ENCODE results near the gene MAGIX.
"Not testable (repeated sequence)": the region's sequence is repeated elsewhere in the genome, so short reads cannot be mapped to it uniquely, and the experiment has no call there.

MAGIX gene

DNA sequence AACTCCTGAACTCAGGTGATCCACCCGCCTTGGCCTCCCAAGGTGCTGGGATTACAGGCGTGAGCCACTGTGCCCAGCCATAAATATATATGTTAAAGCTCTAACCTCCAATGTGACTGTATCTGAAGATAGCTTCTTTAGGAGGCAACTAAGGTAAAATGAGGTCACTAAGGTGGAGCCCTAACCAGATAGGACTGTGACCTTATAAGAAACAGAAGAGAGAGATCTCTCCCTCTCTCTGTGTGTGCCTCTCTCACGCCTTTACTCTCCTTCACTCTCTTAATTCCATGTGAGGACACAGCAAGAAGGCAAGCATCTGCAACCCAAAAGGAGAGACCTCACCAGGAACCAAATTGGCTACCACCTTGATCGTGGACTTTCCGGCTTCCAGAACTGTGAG lies 926 bp upstream of the MAGIX start:
- DNase-seq: no peak

DNA sequence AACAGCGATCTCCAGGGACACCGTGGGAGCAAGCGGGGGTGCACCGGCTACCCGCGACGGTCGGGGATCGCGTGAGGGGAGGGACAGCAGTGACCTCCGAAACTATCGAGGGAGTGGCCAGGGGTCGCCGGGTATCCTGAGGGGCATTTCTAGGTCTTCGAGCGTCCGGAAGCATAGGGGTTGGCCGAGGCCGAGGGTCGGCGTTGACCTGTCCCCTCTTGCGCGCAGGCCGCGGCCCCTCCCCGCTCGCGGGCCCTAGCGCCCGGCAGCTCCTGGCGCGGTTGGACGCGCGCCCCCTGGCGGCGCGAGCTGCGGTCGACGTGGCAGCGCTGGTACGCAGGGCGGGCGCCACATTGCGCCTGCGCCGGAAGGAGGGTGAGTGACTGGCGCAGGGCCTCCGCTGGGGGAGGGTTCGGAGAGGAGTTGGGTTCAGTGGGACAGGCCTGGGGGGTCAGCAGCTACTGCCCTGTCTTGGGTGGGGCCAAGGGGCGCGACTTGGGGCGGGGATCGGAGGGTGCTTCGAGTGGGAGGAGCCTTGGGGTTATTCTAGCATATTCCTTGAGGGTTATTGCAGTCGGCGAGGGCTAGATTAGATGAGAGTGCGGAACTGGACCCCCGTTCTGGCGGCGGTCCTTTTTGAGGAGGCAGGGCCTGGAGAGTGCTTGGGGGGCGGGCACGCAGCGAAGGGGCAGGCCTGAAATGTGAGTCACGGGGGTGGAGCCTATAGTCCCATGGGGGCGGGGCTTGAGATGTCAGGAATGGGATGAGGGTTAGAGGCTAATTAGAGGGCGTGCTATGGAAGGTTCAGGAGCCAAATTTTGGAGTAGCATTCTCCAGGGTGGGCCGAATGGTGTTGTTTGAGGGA lies 1.2 kb downstream of the MAGIX start:
- DNase-seq: peak; percentile 83

DNA sequence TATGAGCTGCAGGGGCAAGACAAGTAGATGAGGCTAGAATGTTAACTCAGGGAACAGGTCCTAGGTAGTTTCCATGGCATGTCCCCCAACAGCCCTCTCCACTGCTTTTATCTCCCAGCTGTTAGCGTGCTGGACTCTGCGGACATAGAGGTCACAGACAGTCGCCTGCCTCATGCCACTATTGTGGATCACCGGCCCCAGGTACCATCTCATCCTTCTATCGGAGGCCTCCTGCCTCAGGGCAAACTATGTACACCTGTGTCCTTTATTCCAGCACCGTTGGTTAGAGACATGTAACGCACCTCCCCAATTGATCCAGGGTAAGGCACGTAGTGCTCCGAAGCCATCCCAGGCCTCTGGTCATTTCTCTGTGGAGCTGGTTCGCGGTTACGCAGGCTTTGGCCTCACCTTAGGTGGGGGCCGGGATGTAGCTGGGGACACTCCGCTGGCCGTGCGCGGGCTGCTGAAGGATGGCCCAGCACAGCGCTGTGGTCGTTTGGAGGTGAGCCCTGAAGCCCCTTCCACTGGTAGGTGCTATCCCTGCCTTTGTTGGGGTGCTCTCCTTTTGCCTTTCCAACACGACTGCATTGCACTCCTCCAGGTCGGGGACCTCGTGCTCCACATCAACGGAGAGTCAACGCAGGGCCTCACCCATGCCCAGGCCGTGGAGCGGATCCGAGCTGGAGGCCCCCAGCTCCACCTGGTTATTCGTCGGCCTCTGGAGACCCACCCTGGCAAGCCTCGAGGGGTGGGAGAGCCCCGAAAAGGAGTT lies 2.2 kb downstream of the MAGIX start:
- DNase-seq: no peak

DNA sequence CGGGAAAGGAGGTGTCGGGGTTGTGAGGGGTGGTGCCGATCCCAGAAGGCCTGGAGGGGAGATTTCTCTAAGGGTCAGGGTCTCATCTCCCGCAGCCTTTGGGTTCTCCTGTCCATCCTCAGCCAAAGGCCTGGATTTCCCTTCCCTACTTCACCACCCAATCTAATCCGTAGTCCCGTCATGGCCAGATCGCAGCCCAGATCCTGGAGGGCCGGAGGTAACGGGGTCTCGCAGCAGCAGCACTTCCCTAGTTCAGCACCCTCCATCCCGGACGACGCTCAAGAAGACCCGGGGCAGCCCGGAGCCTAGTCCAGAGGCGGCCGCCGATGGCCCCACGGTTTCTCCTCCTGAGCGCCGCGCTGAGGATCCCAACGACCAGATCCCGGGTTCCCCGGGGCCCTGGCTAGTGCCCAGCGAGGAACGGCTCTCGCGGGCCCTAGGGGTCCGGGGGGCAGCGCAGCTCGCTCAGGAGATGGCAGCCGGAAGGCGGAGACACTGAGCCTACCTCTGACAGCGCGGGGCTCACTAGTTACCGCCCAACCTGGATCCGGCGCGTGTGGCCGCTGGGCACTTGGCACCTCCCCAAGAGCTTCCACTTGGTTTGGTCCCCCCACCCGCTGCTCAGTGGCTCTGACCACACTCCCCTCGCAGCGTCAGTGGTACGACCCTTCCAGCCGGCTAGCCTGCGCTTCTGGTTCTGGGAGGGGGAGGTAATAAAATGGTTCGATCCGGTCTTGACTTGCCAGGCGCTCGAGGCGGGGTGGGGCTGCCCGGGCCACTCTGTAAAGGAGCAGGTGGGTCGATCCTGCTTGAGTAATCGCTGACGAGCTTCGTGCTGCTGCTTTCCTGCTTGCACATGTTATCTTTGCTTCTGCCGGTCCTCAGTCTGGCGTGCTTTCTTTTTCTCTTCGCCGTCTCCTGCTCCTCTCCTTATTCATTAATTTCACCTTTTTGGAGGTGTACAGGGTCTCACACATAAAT lies 3.6 kb downstream of the MAGIX start:
- peak; percentile 58 for DNase-seq

DNA sequence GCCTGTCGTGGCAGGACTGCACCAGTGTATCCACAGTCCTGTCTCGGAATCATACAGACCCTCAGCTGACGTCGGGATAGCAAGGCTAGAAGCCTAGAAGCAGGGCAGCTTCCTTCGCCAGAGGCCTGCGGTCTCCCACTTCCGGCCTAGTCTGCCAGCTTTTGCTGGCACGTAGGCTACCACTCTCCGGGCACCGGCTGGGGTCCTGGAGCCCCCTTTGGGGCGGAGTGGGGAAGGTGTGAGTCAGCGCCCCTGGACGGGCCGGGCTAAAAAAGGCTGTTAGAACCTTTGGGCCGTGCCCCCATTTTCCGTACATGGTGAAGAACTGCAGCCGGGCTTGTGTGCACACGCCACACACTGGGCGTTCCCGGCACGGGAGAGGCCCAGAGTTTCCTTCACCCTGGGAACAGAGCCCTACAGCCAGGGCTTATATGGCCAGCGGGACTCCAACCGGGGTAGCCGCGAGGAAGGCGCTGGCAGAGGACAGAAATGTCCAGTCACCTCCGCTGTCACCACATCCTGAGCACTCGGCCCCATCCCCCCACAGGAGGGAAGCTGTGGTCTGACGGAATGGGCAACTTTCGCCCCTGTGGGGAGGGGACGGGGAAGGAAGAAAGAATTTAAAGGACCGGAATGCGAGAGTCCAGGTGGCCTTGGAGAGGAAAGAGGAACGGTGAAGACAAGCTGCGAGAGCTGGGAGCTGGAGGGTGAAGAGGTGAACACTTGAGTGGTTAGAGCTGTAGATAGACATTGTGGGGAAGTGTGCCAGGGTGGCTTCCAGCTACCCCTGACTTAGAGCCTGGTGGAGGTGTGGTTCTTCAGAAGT lies 4.6 kb downstream of the MAGIX start:
- peak; percentile 79 for DNase-seq

DNA sequence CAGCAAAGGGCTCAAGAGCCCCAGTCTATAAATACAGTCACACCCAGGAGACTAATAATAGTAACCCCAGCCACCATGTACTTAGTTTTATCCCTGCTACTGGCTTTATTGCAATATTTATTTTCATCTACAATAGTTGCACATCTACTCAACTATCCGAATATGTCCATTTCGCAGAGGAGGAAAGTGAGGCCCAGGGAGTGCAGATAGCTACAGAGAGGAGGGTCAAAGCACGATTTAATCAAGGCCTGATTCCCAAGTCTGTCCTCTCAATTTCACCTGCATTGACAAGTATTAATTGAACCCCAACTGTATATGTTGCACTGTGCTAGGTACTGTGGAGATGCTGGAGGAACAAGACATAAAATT lies 5.2 kb downstream of the MAGIX start:
- DNase-seq: no peak

DNA sequence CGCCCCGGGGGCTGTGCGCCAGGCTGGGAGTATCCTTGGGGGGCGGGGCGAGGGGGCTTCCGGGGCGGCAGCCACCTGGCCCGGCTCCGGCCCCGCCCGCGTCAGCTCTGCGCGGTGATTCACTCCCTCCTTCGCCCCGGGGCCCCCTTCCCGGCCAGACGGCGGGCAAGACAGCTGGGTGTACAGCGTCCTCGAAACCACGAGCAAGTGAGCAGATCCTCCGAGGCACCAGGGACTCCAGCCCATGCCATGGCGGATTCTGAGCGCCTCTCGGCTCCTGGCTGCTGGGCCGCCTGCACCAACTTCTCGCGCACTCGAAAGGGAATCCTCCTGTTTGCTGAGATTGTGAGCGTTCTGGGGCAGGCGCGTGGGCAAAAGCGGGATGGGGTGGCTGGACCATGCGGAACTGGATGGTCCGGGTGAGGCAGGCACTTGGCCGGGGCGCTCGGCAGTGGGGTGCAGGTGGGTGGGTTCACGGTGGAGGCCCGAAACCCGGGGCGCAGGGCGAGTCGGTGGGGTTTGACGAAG lies 9.3 kb downstream of the MAGIX start, which contains the start of gene PLP2:
PLP2 (plus strand) TSS at position 147 of the 528 bp plus-strand sequence; CDS start at position 250, 103 bp downstream.
- peak; percentile 43 for DNase-seq

DNA sequence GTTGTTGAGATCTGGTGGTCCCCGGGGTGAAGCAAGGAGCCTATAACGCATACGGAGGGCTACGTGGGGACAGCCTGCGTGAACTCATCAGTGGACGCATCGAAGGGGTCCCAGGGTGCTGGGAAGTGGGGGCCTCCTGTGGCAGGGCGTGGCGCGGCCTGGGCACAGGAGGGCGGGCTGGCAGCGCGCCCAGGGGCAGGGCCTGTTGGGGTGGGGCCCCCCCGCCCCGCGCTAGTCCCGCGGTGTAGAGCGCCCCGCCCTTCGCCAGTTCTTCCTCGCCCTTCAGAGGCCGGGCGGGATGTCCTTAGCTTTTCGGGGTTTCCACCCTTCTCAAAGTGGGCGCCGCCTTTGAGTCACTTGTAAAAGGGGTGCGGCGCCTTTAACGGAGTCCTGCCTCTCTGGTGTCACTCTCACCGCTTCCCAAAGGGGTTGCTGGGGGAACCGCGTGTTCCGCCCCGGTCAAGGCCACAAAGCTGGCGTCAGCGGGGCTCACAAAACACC lies 9.8 kb downstream of the MAGIX start:
- peak; percentile 44 for DNase-seq

DNA sequence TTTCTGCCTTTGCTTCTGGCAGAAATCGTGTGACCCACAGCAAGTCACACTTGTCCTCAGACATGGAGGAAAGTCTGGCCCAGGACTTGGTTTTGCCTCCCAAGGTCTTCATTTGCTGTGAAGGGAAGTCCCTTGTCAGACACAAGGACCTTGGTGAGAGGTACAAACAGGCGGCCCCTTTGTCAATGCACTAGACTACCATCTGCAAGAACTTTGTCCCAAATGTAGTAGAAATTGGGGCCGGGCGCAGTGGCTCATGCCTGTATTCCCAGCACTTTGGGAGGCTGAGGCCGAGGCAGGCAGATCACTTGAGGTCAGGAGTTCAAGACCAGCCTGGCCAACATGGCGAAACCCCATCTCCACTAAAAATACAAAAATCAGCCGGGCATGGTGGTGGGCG lies 11.0 kb downstream of the MAGIX start:
- DNase-seq: not testable (repeated sequence)

DNA sequence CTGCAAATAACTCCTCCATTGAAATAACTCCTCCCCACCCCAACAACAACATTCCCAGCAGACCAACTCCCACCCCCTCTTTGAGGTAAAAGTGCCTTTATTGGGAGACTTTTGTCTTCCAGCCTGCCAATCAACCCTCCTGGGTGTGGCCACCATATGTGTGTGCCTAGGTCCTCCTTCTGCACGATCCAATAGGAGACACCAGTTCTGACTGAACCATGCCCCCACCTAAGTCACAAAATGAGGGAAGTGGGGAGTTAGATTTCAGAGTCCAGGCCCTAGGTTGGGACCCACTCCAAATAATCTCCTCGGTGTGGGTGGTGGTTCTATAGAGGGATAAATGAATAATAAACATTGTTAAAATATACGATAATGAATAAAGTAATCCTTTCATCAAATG lies 12.2 kb downstream of the MAGIX start:
- DNase-seq: no peak

DNA sequence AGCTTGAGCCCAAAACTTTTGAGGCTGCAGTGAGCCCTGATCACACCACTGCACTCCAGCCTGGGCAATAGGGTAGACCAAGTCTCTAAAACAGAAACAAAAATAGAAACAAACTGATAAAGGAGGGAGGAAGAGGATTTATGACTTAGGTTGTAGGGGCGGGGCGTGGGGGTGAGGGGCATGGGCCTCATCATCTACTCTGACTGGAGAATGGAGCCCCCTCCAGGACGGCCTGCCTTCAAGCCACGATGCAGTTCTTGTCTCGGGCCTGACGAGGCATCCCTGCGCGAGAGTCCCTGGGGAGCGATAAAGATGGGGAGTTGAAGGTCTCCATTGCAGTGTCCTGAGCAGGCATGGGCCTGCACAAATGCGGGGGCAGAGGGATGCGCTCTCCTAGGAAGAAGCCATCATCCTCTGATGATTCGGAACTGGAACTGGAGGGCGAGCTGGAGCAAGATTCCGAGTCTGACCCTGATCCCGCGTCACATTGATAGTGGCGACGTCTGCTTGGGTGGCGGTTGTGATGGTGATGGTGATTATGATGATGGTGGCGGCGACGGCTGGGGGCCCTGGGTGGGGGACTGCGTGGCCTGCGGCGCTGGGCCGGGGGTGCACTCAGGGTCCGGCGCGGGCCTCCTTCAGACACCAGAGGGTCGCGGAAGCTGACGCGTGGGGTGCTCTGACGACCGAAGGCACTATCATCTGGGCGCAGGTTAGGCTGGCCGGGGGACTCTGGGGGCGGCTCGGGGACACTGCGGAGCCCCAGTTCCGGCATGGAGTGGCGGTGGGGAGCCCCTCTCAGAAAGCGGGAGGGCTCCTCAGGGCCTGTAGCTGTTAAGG lies 13.1 kb downstream of the MAGIX start:
- no peak for DNase-seq

DNA sequence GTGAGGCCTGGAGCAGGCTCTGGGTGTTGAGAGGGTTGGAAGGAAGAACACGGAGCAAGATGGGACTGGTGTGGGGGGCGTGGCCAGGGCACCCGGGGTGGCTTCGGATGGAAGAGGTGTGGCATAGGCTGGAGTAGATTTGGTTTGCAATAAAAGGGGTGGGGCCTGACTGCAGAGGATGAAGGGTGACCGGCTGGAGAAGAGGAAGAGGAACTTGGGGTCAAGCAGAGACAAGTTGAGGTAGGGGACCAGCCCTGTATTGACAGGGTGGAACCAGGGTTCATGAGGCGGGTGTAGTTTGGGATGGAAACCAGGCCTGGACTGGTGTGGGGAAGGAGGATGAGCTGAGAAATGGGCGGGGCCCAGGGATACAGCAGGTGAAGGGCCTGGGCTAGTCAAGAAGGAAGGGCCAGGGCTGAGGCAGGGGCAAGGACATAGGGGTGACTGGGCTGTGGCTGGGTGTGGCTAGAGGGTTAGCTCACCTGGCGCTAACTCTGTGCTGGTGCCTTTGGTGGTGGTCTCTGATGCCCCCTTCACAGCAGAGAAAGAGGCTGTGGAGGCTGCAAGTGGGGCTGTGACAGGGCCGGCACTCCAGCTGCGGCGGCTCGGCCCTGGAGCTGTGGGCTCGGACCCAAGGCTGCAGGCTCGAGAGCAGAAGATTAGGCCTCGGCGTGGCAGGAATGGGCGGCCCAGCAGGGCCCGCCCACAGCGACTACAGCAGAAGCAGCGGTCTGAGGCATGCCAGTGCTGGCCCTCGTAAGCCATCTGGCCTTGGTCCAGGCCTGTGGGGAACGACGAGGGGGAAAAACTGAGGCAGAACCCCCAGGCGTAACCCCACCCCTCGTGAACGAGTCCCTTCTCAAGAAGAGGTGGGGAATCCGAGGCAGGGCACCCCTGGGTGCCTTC lies 14.1 kb downstream of the MAGIX start:
- no peak for DNase-seq

DNA sequence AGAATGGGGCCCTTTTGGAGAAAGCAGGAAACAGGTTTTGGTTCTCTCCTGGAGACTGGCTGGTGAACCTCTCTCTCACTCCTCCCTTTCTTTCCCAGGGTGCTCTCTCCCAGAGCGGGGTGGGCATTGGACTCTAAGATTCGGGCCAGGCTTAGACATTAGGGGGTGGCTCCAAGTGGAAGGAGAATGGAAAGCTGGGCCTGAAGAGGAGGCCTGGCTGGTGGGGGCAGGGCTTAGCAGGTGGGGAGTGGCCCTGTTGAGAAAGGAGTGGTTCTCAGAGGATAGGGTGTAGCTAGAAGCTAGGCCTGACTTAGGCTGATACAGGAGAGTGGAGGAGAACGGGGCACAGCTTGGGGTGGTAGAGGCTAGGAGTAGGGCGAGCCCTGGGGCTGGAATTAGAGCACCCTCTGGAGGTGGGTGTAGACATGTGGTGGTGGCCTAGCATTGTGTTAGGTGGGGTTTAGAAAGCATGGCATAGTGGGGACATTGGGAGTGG lies 14.8 kb downstream of the MAGIX start:
- DNase-seq: no peak

DNA sequence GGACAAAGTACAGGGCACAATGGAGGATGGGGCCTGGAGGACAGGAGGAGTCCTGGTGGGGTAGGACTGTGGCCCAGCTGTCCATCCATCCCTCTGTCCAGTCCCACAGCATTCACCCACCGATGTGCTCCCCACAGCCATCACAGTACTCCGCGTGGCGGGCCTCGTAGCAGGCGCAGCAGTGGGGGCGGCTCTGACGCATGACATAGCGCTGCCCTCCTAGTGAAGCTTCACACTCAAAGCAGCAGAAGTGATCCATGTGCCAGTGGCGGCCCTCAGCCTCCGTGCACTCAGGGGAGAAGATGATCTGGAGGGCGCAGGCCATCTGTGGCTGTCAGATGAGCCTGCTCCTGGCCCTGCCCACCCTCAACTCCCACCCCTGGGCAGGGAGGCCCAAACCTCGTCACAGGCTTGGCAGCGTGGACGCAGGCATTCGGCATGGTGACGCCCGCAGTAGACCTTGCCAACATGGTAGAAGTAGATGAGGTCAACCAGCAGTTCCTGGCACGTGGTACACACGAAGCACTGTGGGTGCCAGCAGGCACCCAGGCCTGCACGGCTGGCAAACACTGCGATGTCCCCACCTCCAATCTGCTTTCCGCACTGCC lies 15.4 kb downstream of the MAGIX start:
- no peak for DNase-seq

DNA sequence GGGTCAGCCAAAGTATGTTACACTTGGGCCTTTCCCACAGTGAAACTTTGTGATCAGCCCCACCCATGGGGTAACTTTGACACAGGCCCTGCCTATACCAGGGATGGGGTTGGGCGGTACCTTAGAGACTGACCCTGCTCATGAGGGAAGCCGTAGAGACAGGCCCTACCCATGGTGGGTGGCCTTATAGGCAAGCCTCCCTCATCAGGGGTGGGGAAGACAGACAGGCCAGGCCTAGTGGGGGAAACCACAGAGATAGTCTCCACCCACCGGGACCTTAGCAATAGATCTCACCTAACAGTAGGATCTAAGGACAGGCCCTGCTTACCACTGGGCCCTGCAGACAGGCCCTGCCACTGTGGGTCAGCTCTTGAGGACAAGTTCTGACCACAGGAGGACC lies 16.0 kb downstream of the MAGIX start:
- DNase-seq: no peak

DNA sequence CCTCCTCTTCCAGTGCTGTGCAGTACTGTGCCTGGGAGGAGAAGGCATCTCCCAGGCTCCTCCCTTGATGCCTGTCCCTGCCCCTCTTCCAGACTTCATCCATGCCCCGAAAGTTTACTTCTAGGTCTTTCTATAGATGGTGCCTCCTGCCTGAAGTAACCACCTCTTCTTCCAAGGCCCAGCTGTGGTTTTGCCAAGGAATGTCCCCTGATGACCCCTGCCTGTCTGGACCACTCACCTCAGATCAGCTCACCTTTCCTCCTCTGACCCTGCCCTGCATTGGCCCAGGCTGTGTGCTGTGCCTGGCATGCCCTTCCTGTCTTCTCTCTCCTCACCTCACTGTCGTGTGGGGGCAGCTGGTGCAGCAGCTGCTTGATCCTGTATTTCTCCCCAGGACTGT lies 16.8 kb downstream of the MAGIX start:
- DNase-seq: no peak

DNA sequence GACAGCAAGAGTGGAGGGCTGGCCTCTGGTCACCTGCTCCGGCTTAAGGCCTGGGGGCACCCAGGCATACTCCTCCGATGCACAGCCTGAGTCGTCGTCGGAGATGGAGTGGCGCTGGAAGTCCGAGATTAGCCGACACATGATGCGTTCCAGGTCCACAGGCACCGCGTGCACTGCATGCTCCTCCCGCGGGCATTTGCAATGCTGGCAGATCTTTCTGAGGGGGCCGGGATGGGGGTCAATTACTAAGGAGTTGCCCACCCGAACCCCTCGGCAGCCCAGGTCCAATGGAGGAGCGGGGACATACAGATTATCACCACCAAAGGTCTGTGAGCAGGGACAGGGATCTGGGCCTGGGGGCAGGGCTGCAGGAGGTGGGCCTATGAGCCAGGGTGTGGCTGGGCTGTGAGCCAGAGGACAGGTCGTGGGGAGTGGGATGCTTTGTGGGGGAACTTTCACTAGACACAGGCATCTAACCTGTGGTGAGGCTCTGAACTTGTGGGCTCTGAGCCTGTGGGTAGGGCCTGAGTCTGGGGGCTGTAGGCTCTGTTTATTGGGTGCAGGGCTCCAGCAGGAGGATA lies 21.2 kb downstream of the MAGIX start:
- DNase-seq: no peak
